H9 (cell line): ENCODE measurements around the gene FXYD6. TPM values are rescaled to one million over a fixed set of nuclear protein-coding genes. Genes with fewer than 3 reads are reported as not detected.

ENCODE experiments used
- DNase-seq: peaks from one replicate; pipeline ENCODE4 v3.0.0-alpha.2; 2017
- H2AFZ ChIP-seq: one replicate; pipeline ENCODE4 v1.6.1; 2013; ENCODE audit warnings: mild to moderate bottlenecking, low read length, control low read depth, moderate library complexity
- H2AK5ac ChIP-seq: 2 replicates; pipeline ENCODE4 v1.6.1; 2013; ENCODE audit warnings: low read length, control low read depth, mixed read lengths; ENCODE audit not compliant: insufficient read length
- H2BK120ac ChIP-seq: one replicate; pipeline ENCODE4 v1.6.1; 2013; ENCODE audit warnings: low read depth, mild to moderate bottlenecking, low read length, control low read depth, inconsistent platforms; ENCODE audit not compliant: poor library complexity, severe bottlenecking
- H2BK12ac ChIP-seq: 2 replicates; pipeline ENCODE4 v1.6.1; 2013; ENCODE audit warnings: low read length, control low read depth, mixed read lengths, low read depth; ENCODE audit not compliant: insufficient read length
- H2BK15ac ChIP-seq: 2 replicates; pipeline ENCODE4 v1.6.1; 2013; ENCODE audit warnings: low read depth, low read length, control low read depth
- H2BK20ac ChIP-seq: one replicate; pipeline ENCODE4 v1.6.1; 2013; ENCODE audit warnings: low read depth, mild to moderate bottlenecking, low read length, control low read depth, inconsistent platforms; ENCODE audit not compliant: poor library complexity, severe bottlenecking
- H2BK5ac ChIP-seq: 2 replicates; pipeline ENCODE4 v1.6.1; 2013; ENCODE audit warnings: low read length, control low read depth, mixed read lengths; ENCODE audit not compliant: insufficient read length
- H3K14ac ChIP-seq: 2 replicates; pipeline ENCODE4 v1.6.1; 2013; ENCODE audit warnings: low read length, control low read depth; ENCODE audit not compliant: insufficient read depth
- H3K18ac ChIP-seq: 2 replicates; pipeline ENCODE4 v1.6.1; 2013; ENCODE audit warnings: low read depth, mild to moderate bottlenecking, mixed read lengths, low read length, control low read depth; ENCODE audit not compliant: insufficient read length
- H3K23ac ChIP-seq: 2 replicates; pipeline ENCODE4 v1.6.1; 2013; ENCODE audit warnings: low read length, control low read depth, mixed read lengths, low read depth; ENCODE audit not compliant: insufficient read length
- H3K23me2 ChIP-seq: 2 replicates; pipeline ENCODE4 v1.6.1; 2013; ENCODE audit warnings: low read depth, mild to moderate bottlenecking, mixed read lengths, low read length, control low read depth; ENCODE audit not compliant: insufficient read length, poor library complexity, severe bottlenecking
- H3K27ac ChIP-seq: 2 replicates; pipeline ENCODE4 v1.5.1; 2013; ENCODE audit warnings: low read length, control low read depth, mixed read lengths, low read depth; ENCODE audit not compliant: insufficient read length
- H3K27me3 ChIP-seq: 2 replicates; pipeline ENCODE4 v1.6.1; 2013; ENCODE audit warnings: low read length, control low read depth, inconsistent platforms; ENCODE audit not compliant: insufficient read depth
- H3K4ac ChIP-seq: 2 replicates; pipeline ENCODE4 v1.6.1; 2013; ENCODE audit warnings: low read depth, mild to moderate bottlenecking, control low read depth, inconsistent platforms, low read length, moderate library complexity
- H3K4me1 ChIP-seq: 2 replicates; pipeline ENCODE4 v1.6.1; 2013; ENCODE audit warnings: low read length, control low read depth, inconsistent platforms; ENCODE audit not compliant: insufficient read depth
- H3K4me2 ChIP-seq: 2 replicates; pipeline ENCODE4 v1.6.1; 2013; ENCODE audit warnings: low read length, control low read depth, mixed read lengths; ENCODE audit not compliant: insufficient read length, insufficient read depth
- H3K56ac ChIP-seq: 2 replicates; pipeline ENCODE4 v1.6.1; 2013; ENCODE audit warnings: low read depth, mild to moderate bottlenecking, mixed read lengths, low read length, control low read depth; ENCODE audit not compliant: insufficient read length
- H3K79me1 ChIP-seq: 2 replicates; pipeline ENCODE4 v1.6.1; 2013; ENCODE audit warnings: low read depth, mild to moderate bottlenecking, moderate library complexity, low read length, control low read depth, inconsistent platforms; ENCODE audit not compliant: insufficient read depth, poor library complexity, severe bottlenecking
- H3K79me2 ChIP-seq: 2 replicates; pipeline ENCODE4 v1.6.1; 2013; ENCODE audit warnings: low read length, control low read depth, inconsistent platforms; ENCODE audit not compliant: insufficient read depth
- H3K9ac ChIP-seq: 2 replicates; pipeline ENCODE4 v1.6.1; 2013; ENCODE audit warnings: low read length, control low read depth, mixed read lengths; ENCODE audit not compliant: insufficient read length; ENCODE audit errors: extremely low read depth
- H3K9me3 ChIP-seq: one replicate; pipeline ENCODE4 v1.6.1; 2013; ENCODE audit warnings: low read depth, low read length, inconsistent platforms; ENCODE audit not compliant: control insufficient read depth
- H3T11ph ChIP-seq: one replicate; pipeline ENCODE4 v1.6.1; 2013; ENCODE audit warnings: mild to moderate bottlenecking, low read length, control low read depth, inconsistent platforms
- H4K20me1 ChIP-seq: one replicate; pipeline ENCODE4 v1.6.1; 2013; ENCODE audit not compliant: control insufficient read depth, insufficient read length, insufficient read depth
- H4K5ac ChIP-seq: 2 replicates; pipeline ENCODE4 v1.6.1; 2013; ENCODE audit warnings: low read depth, mild to moderate bottlenecking, mixed read lengths, low read length, control low read depth; ENCODE audit not compliant: insufficient read length
- H4K8ac ChIP-seq: replicated peaks from 2 replicates; pipeline ENCODE4 v1.6.1; 2013; ENCODE audit warnings: low read length, control low read depth, mixed read lengths, low read depth; ENCODE audit not compliant: insufficient read length
- H4K91ac ChIP-seq: 2 replicates; pipeline ENCODE4 v1.6.1; 2013; ENCODE audit warnings: low read depth, mild to moderate bottlenecking, moderate library complexity, mixed read lengths, low read length, control low read depth; ENCODE audit not compliant: insufficient read length
- H3K27ac Mint-ChIP-seq, 3 experiments: 2 replicates in 2 of 3; 3 replicates in 1 of 3; pipeline ENCODE4 v1.8.0; 2020 to 2021; ENCODE audit warnings: mixed read lengths in 3 of 3, mild to moderate bottlenecking in 1 of 3, moderate library complexity in 1 of 3
- H3K27me3 Mint-ChIP-seq: 2 replicates; pipeline ENCODE4 v1.8.0; 2021; ENCODE audit warnings: low read depth, mild to moderate bottlenecking, moderate library complexity, mixed read lengths
- H3K36me3 Mint-ChIP-seq, 3 experiments: 2 replicates in 2 of 3; 3 replicates in 1 of 3; pipeline ENCODE4 v1.8.0; 2020 to 2021; ENCODE audit warnings: low read depth in 3 of 3, mixed read lengths in 3 of 3; ENCODE audit not compliant: insufficient read depth in 1 of 3
- H3K4me1 Mint-ChIP-seq, 2 experiments: 2 replicates each; pipeline ENCODE4 v1.8.0; 2020; ENCODE audit warnings: mixed read lengths in 2 of 2
- H3K4me3 Mint-ChIP-seq, 2 experiments: 2 replicates in 1 of 2; 3 replicates in 1 of 2; pipeline ENCODE4 v1.8.0; 2020 to 2021; ENCODE audit warnings: mild to moderate bottlenecking in 2 of 2, mixed read lengths in 2 of 2, moderate library complexity in 1 of 2
- H3K9me3 Mint-ChIP-seq, 2 experiments: 2 replicates in 1 of 2; 3 replicates in 1 of 2; pipeline ENCODE4 v1.8.0; 2020; ENCODE audit warnings: mild to moderate bottlenecking in 2 of 2, mixed read lengths in 2 of 2, moderate library complexity in 1 of 2
- WGBS: extraction: QIAGEN DNeasy Blood & Tissue Kit; methylation state at CpG from one replicate; pipeline ENCODE4 v1.1.7; 2013; ENCODE audit warnings: missing lambda C conversion rate, low lambda C conversion rate, mixed read lengths; ENCODE audit not compliant: insufficient read length; ENCODE audit errors: extremely low coverage; 5-methylcytosine and 5-hydroxymethylcytosine counted together
- total RNA-seq: library from RNA; stranded (reverse); gene quantifications from 2 replicates; pipeline ENCODE4 v1.2.1, GENCODE V29; 2021
- TF ChIP-seq, protein P1 (sequence below): fragments of 200-600 bp; sonication (generic); conservative IDR thresholded peaks from 3 replicates; pipeline ENCODE4 v1.8.0; 2021; ENCODE audit warnings: antibody characterized with exemption, mild to moderate bottlenecking

The FXYD6 gene
- total RNA-seq, 1 experiment from 2014 or later, result 18.3 TPM

DNA sequence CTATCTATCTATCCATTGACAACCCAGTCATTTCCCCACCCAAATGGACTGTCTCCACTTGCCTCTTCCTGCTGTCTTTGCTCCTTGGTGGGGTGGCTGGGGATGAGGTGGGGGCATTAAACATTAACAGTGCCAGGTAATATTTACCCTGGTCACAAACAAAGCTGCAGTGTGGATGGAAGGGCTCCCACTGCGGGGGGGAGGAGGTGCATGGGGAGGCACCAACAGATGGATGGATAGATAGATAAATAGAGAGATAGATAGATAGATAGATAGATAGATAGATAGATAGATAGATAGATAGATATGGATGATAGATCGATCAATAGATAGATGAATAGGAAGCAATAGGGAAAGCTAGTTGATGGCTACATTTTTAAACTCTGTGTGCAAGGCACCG is 49.6 kb downstream of the FXYD6 start:
- H3K23ac ChIP-seq, result no peak overlapping the region
- H3K4me3 Mint-ChIP-seq, result no peak overlapping the region
- no peak overlapping the region for H2BK20ac ChIP-seq
- H3T11ph ChIP-seq, result no peak overlapping the region
- H2BK15ac ChIP-seq, result no peak overlapping the region
- no peak for DNase-seq
- no peaks in the 10 kb centered on the region for H3K23me2 ChIP-seq
- H2BK5ac ChIP-seq, result no peak overlapping the region
- H3K14ac ChIP-seq, result no peak overlapping the region
- no peak overlapping the region for H4K8ac ChIP-seq
- no peak overlapping the region for H4K5ac ChIP-seq
- H2AFZ ChIP-seq, result no peak overlapping the region
- H3K27me3 Mint-ChIP-seq, result peaks cover 10% of the 10 kb centered on the region
- no peak overlapping the region for H3K27ac Mint-ChIP-seq
- H2AK5ac ChIP-seq, result no peak overlapping the region
- H3K27me3 ChIP-seq, result no peaks in the 10 kb centered on the region
- H2BK120ac ChIP-seq, result no peak overlapping the region
- no peaks in the 10 kb centered on the region for H3K79me2 ChIP-seq
- TF ChIP-seq, protein P1, sequence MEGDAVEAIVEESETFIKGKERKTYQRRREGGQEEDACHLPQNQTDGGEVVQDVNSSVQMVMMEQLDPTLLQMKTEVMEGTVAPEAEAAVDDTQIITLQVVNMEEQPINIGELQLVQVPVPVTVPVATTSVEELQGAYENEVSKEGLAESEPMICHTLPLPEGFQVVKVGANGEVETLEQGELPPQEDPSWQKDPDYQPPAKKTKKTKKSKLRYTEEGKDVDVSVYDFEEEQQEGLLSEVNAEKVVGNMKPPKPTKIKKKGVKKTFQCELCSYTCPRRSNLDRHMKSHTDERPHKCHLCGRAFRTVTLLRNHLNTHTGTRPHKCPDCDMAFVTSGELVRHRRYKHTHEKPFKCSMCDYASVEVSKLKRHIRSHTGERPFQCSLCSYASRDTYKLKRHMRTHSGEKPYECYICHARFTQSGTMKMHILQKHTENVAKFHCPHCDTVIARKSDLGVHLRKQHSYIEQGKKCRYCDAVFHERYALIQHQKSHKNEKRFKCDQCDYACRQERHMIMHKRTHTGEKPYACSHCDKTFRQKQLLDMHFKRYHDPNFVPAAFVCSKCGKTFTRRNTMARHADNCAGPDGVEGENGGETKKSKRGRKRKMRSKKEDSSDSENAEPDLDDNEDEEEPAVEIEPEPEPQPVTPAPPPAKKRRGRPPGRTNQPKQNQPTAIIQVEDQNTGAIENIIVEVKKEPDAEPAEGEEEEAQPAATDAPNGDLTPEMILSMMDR, result no peak
- H4K20me1 ChIP-seq, result no peaks in the 10 kb centered on the region
- H3K18ac ChIP-seq, result no peak overlapping the region
- no peak overlapping the region for H3K27ac ChIP-seq
- H3K9ac ChIP-seq, result no peak overlapping the region
- no peak overlapping the region for H3K4me2 ChIP-seq
- H3K79me1 ChIP-seq, result no peaks in the 10 kb centered on the region
- H2BK12ac ChIP-seq, result no peak overlapping the region
- H4K91ac ChIP-seq, result no peak overlapping the region
- no peaks in the 10 kb centered on the region for H3K9me3 Mint-ChIP-seq
- no peaks in the 10 kb centered on the region for H3K9me3 ChIP-seq
- no peak overlapping the region for H3K4ac ChIP-seq
- no peaks in the 10 kb centered on the region for H3K36me3 Mint-ChIP-seq
- H3K4me1 Mint-ChIP-seq, result peaks cover 33 to 46% of the 10 kb centered on the region in 2 experiments
- no CpG with 5 or more reads among the region's 3 CpGs for WGBS
- H3K4me1 ChIP-seq, result no peaks in the 10 kb centered on the region; the same call in 1 of the 2 replicates
- H3K56ac ChIP-seq, result no peak overlapping the region
